Transverse colon (tissue), 4 donors: ENCODE data around the gene PROSER3. TPM values are rescaled to one million over a fixed set of nuclear protein-coding genes. Genes with fewer than 3 reads are reported as not detected.
A peak's percentile ranks its signal among the peaks of the same experiment; 100 is the strongest.

Experiments used
- DNase-seq: peaks from one replicate; pipeline ENCODE4 v3.0.0-alpha.2; 2019
- H3K27ac ChIP-seq, 4 donors: fragments of 200-600 bp; sonication (generic); 2 replicates each; pipeline ENCODE4 v1.5.1; 2016 to 2018; ENCODE audit warnings: inconsistent platforms in 4 of 4
- H3K27me3 ChIP-seq: fragments of 200-600 bp; sonication (generic); 2 replicates; pipeline ENCODE4 v1.5.1; 2017; ENCODE audit warnings: inconsistent platforms
- H3K36me3 ChIP-seq, 4 donors: fragments of 200-600 bp; sonication (generic); 2 replicates each; pipeline ENCODE4 v1.5.1; 2017 to 2019; ENCODE audit warnings: inconsistent platforms in 4 of 4
- H3K4me1 ChIP-seq, 4 donors: fragments of 200-600 bp; sonication (generic); 2 replicates each; pipeline ENCODE4 v1.5.1; 2017 to 2020; ENCODE audit warnings: inconsistent platforms in 4 of 4
- H3K4me3 ChIP-seq, 4 donors: fragments of 200-600 bp; sonication (generic); 1 replicate in 1 of 4; 2 replicates in 3 of 4; pipeline versions ENCODE4 v1.5.1 to v1.6.1; 2017 to 2019; ENCODE audit warnings: inconsistent platforms in 4 of 4
- H3K9me3 ChIP-seq, 2 donors: fragments of 200-600 bp; sonication (generic); 2 replicates each; pipeline ENCODE4 v1.5.1; 2017 to 2019; ENCODE audit warnings: inconsistent platforms in 2 of 2
- EP300 ChIP-seq: sonication (generic); formaldehyde crosslinking; IDR thresholded peaks from one replicate; pipeline ENCODE4 v1.6.1; 2017; ENCODE audit warnings: antibody characterized with exemption, low read depth
- POLR2A ChIP-seq: fragments of 450-650 bp; IDR thresholded peaks from one replicate; pipeline ENCODE4 v1.6.1; 2016; ENCODE audit warnings: antibody characterized with exemption, mild to moderate bottlenecking, moderate library complexity
- POLR2AphosphoS5 ChIP-seq, 3 donors: sonication (generic); formaldehyde crosslinking; IDR thresholded peaks; one replicate each; pipeline ENCODE4 v1.6.1; 2016; ENCODE audit warnings: antibody characterized with exemption in 3 of 3
- WGBS, 2 donors: methylation state at CpG; one replicate each; pipeline ENCODE4 v1.1.5; 2018; ENCODE audit warnings: low coverage in 1 of 2; 5-methylcytosine and 5-hydroxymethylcytosine counted together
- in situ Hi-C, 4 donors: fragments of 200-750 bp; cut with MboI; loops; one replicate each; pipeline versions ENCODE4 v1.15.0 to v1.15.1; 2017; ENCODE audit warnings: low sequenced_read_pairs in 3 of 4, low pct_ligation_motif_present in 1 of 4, low pct_unique_long_range_greater_than_20kb in 1 of 4
- intact Hi-C: fragments of 100-400 bp; cut with DNase I; formaldehyde crosslinking; loops from one replicate; pipeline ENCODE4 v1.15.1; 2023; ENCODE audit warnings: low total_unique reads
- total RNA-seq, 4 donors: library from RNA; depleted of rRNA; stranded (reverse); fragments of >200 nt; gene quantifications; one replicate each; pipeline ENCODE4 v1.1.0, GENCODE V29; 2016
- TF ChIP-seq, protein P1 (sequence below), 5 experiments: fragments of 200-600 bp in 3 of 5; fragments of 450-650 bp in 2 of 5; sonication (generic) in 3 of 5; IDR thresholded peaks; 1 replicate in 2 of 5; 2 replicates in 3 of 5; pipeline ENCODE4 v1.5.1; 2016 to 2017; ENCODE audit warnings: antibody characterized with exemption in 5 of 5, inconsistent platforms in 3 of 5, mild to moderate bottlenecking in 2 of 5, moderate library complexity in 1 of 5

The PROSER3 gene
- total RNA-seq, 4 donors from 2014 or later, result 9.2 to 42.8 (median 24.6) TPM

- TF ChIP-seq POLR2A, result no peak
- TF ChIP-seq, protein P1, sequence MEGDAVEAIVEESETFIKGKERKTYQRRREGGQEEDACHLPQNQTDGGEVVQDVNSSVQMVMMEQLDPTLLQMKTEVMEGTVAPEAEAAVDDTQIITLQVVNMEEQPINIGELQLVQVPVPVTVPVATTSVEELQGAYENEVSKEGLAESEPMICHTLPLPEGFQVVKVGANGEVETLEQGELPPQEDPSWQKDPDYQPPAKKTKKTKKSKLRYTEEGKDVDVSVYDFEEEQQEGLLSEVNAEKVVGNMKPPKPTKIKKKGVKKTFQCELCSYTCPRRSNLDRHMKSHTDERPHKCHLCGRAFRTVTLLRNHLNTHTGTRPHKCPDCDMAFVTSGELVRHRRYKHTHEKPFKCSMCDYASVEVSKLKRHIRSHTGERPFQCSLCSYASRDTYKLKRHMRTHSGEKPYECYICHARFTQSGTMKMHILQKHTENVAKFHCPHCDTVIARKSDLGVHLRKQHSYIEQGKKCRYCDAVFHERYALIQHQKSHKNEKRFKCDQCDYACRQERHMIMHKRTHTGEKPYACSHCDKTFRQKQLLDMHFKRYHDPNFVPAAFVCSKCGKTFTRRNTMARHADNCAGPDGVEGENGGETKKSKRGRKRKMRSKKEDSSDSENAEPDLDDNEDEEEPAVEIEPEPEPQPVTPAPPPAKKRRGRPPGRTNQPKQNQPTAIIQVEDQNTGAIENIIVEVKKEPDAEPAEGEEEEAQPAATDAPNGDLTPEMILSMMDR (IDR thresholded peaks at IDR 0.05), result no peak
- TF ChIP-seq EP300, result peak; percentile 82
- TF ChIP-seq POLR2AphosphoS5 (IDR thresholded peaks at IDR 0.05), result peak; percentile 29 to 65 (median 63)
These were observed 2.2 kb upstream of the PROSER3 start for GRCh38 chr19:35755550-35756376.

DNA sequence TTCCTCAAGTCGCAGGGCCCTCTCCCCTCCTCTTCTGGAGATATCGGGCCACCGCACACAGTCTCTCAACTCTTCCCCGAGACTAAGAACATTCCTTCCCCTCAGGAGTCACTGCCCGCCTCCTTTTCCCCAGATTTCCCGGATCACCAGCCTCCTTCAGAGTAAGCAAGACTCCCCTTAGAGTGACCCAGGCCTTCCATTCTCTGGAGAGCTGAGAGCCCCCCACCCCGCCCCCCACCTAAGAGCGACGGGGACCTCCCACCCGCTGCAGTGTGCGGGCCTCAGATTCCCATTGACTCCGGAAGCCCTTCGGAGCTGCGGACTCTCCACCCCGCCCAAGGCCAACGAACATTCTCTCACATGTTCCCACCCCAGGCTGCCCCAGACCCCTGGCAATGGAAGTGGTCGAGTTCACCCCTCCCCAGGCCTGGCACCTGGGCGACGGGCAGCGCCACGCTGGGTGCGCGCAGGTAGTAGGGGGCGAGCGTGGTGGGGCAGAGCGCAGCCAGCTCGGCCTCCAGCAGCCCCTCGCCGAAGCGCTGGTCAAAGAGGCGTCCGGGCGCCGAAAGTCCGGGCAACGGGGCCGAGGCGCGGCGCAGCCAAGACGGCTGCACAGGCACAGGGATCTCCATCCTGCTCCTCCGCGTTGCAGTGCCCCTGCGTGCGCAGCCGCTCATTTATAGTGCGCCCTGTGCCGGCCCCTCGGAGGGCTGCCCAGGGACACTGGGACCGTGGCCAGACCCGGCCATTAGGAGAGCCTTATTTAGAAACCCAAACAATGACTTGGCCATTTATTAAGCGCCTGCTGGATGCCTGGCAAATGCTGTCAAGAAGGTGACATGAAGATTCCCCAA is 1.4 kb upstream of the PROSER3 start, which contains the start of gene HSPB6:
TSS of gene HSPB6 (minus strand) at position 653 of the 854 bp plus-strand sequence. CDS start at position 632, 21 bp downstream.
- peak; percentile 42 for DNase-seq
- intact Hi-C loops, result no loop called here
- 18 to 23% methylated on average over 5 to 51 of the region's 52 CpGs for WGBS, 2 donors
- in situ Hi-C loops, result no loop called here
- peaks cover 0 to 14% (median 3%) of the 10 kb centered on the region in 4 donors for H3K36me3 ChIP-seq
- H3K4me3 ChIP-seq, result peak within 1 kb of the TSS; percentile 50 to 92 (median 84)
- H3K27me3 ChIP-seq, result peaks cover 3% of the 10 kb centered on the region
- H3K4me1 ChIP-seq, result peaks cover 16 to 42% (median 39%) of the 10 kb centered on the region in 4 donors
- H3K9me3 ChIP-seq, result no peaks in the 10 kb centered on the region
- TF ChIP-seq POLR2A (peak; percentile 69), POLR2AphosphoS5 (IDR thresholded peaks at IDR 0.05) (peak; percentile 65 to 89 (median 81))
- TF ChIP-seq, protein P1 (IDR thresholded peaks at IDR 0.05), result no peak
- peak within 1 kb of the TSS; percentile 96 to 99 (median 97) for H3K27ac ChIP-seq

More at GRCh38 chr19:35755550-35756376, 2.2 kb upstream of the PROSER3 start:
- intact Hi-C loops (no loop called here), in situ Hi-C loops (no loop called here)
- Histone ChIP-seq H3K4me3 (peak overlapping the region; percentile 35 to 92 (median 70)), H3K9me3 (no peaks in the 10 kb centered on the region), H3K4me1 (peaks cover 16 to 42% (median 39%) of the 10 kb centered on the region in 4 donors), H3K27ac (peak overlapping the region; percentile 96 to 99 (median 97)), H3K27me3 (peaks cover 3% of the 10 kb centered on the region), H3K36me3 (peaks cover 0 to 14% (median 3%) of the 10 kb centered on the region in 4 donors)
- peak; percentile 79 for DNase-seq
- WGBS, 2 donors, result 26 to 67% methylated on average over 1 to 46 of the region's 74 CpGs

DNA sequence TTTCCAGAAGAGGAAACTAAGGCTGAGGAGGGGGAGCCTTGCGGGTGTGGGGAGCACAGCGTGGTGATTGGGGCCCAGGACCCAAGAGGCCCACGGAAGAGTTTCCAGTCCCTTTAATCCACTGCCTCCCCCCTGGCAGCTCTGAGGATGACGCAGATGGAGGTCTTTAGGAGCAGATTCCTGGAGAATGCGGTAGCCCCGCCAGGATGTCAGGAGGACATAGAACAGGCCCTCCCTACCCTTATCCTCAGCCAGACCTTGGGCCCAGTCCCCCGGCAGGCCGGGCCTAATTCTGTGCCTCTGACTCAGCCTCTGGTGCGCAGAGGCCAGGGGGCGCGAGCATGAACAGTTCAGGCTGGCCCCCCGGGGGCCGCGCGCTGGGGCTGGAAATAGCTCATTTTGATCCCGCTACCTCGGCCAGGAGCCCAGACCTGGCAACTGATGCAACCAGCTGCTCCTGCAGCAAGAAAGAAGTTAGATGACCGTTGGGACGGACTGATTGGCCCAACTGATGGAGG is 686 bp upstream of the PROSER3 start:
- H3K27me3 ChIP-seq, result peaks cover 3% of the 10 kb centered on the region
- WGBS, 2 donors, result 16% methylated on average over 15 of the region's 19 CpGs; no CpG with 5 or more reads in 1 of the 2 donors
- DNase-seq, result peak; percentile 74
- TF ChIP-seq EP300, result peak; percentile 83
- TF ChIP-seq POLR2AphosphoS5 (IDR thresholded peaks at IDR 0.05), result peak; percentile 61 to 81 (median 77)
- TF ChIP-seq, protein P1 (IDR thresholded peaks at IDR 0.05), result no peak
- H3K27ac ChIP-seq, result peak overlapping the region; percentile 96 to 99 (median 97)
- intact Hi-C loops (no loop called here), in situ Hi-C loops (no loop called here)
- H3K4me1 ChIP-seq, result peaks cover 16 to 42% (median 39%) of the 10 kb centered on the region in 4 donors
- H3K36me3 ChIP-seq, result peaks cover 0 to 20% (median 3%) of the 10 kb centered on the region in 4 donors
- peak overlapping the region in 3 of 4 donors; percentile 78 to 92 (median 90) for H3K4me3 ChIP-seq
- no peaks in the 10 kb centered on the region for H3K9me3 ChIP-seq
